CD4-positive, alpha-beta memory T cell (primary cell): ENCODE measurements around the gene GRK7. TPM values are rescaled to one million over a fixed set of nuclear protein-coding genes. Genes with fewer than 3 reads are reported as not detected.

Source experiments
- CTCF ChIA-PET: fragments of 350-600 bp; sonication (Branson Sonifier 250); formaldehyde crosslinking; loops from one replicate; lab custom pipeline; 2021; ENCODE audit warnings: inconsistent platforms; ENCODE audit not compliant: partially characterized antibody; lab: Charles Lee
- POLR2A ChIA-PET: fragments of 350-600 bp; sonication (Branson Sonifier 250); formaldehyde crosslinking; loops from one replicate; lab custom pipeline; 2021; ENCODE audit not compliant: partially characterized antibody; lab: Charles Lee
- DNase-seq, 5 donors: peaks; one replicate each; pipeline versions ENCODE4 v3.0.0 to v3.0.0-alpha.2; 2020 to 2022; ENCODE audit warnings: mixed read lengths in 1 of 5
- H3K27ac ChIP-seq: one replicate; pipeline ENCODE4 v1.7.0; 2013; ENCODE audit warnings: low read depth, low read length
- H3K27me3 ChIP-seq: 2 replicates; pipeline ENCODE4 v1.7.0; 2013; ENCODE audit warnings: mild to moderate bottlenecking, low read length, moderate library complexity; ENCODE audit not compliant: insufficient read depth
- H3K36me3 ChIP-seq: 2 replicates; pipeline ENCODE4 v1.7.0; 2013; ENCODE audit warnings: mild to moderate bottlenecking, low read length, moderate library complexity; ENCODE audit not compliant: insufficient read depth
- H3K4me1 ChIP-seq: 2 replicates; pipeline ENCODE4 v1.7.0; 2013; ENCODE audit warnings: mild to moderate bottlenecking, low read length, moderate library complexity; ENCODE audit not compliant: insufficient read depth
- H3K4me3 ChIP-seq, 2 donors: one replicate each; pipeline ENCODE4 v1.7.0; 2013; ENCODE audit warnings: low read length in 2 of 2, mild to moderate bottlenecking in 1 of 2
- H3K9me3 ChIP-seq, 2 donors: one replicate each; pipeline ENCODE4 v1.7.0; 2013; ENCODE audit warnings: low read length in 2 of 2, control low read depth in 1 of 2; ENCODE audit not compliant: control insufficient read depth in 1 of 2
- H3K27ac Mint-ChIP-seq, 7 donors: one replicate each; pipeline ENCODE4 v1.8.0; 2020 to 2021; ENCODE audit warnings: mixed read lengths in 7 of 7, mild to moderate bottlenecking in 6 of 7, inconsistent platforms in 3 of 7, moderate library complexity in 3 of 7
- H3K27me3 Mint-ChIP-seq, 2 donors: one replicate each; pipeline ENCODE4 v1.8.0; 2020 to 2021; ENCODE audit warnings: mixed read lengths in 2 of 2
- H3K36me3 Mint-ChIP-seq, 2 donors: one replicate each; pipeline ENCODE4 v1.8.0; 2020 to 2021; ENCODE audit warnings: mixed read lengths in 2 of 2, inconsistent platforms in 1 of 2, mild to moderate bottlenecking in 1 of 2
- H3K4me1 Mint-ChIP-seq, 4 donors: one replicate each; pipeline ENCODE4 v1.8.0; 2020 to 2021; ENCODE audit warnings: mixed read lengths in 4 of 4, mild to moderate bottlenecking in 1 of 4
- H3K4me3 Mint-ChIP-seq, 8 donors: one replicate each; pipeline ENCODE4 v1.8.0; 2020 to 2021; ENCODE audit warnings: mixed read lengths in 8 of 8, mild to moderate bottlenecking in 7 of 8, moderate library complexity in 6 of 8, inconsistent platforms in 3 of 8
- H3K9me3 Mint-ChIP-seq, 8 donors: one replicate each; pipeline ENCODE4 v1.8.0; 2020 to 2021; ENCODE audit warnings: mixed read lengths in 8 of 8, mild to moderate bottlenecking in 5 of 8, inconsistent platforms in 3 of 8, moderate library complexity in 1 of 8
- intact Hi-C: fragments of 100-400 bp; cut with micrococcal nuclease; formaldehyde crosslinking; loops from one replicate; pipeline ENCODE4 v1.15.1; 2023
- polyA plus RNA-seq, 2 donors: library from polyadenylated mRNA; unstranded; fragments of 300-500 nt; fragmentation: Illumina TruSeq; gene quantifications; one replicate each; pipeline ENCODE4 v1.2.3, GENCODE V29; 2021
- total RNA-seq, 2 experiments: library from RNA; stranded (reverse); gene quantifications; one replicate each; pipeline ENCODE4 v1.2.3, GENCODE V29; 2021

The GRK7 gene
- total and polyA plus RNA-seq, 4 experiments from 2014 or later = 0.25 TPM; not detected in 3

DNA sequence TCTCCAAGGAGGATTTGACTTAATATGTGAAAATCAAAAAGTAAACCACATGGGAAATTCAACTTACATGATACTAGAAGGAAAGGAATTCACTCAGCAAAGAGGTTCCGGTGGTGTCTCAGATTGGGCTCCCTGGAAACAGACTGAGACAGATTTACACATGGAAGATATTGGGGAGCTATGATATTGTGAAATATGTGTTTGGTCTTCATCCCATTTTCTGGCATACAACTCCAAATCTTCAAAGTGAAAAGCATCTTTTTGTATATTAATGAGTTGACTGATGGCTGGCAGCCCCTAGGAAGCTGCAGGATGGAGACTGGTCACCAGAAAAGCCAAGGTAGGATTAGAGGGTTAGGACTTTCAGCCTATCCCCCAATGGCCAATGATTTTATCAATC lies 29.3 kb downstream of the GRK7 start:
- Histone ChIP-seq H3K9me3 (no peaks in the 10 kb centered on the region), H3K36me3 (no peaks in the 10 kb centered on the region), H3K27ac (no peak overlapping the region), H3K4me1 (peaks cover 36% of the 10 kb centered on the region), H3K4me3 (no peak overlapping the region), H3K27me3 (no peaks in the 10 kb centered on the region)
- ChIA-PET CTCF (interaction anchor here (1.4 to 1.6 kb wide), 2 partner anchors 52 to 83 kb away, joined by 4 to 7 read pairs; no protein-coding TSS in a partner anchor), POLR2A (no interaction called here)
- Mint-ChIP-seq H3K9me3 (no peaks in the 10 kb centered on the region), H3K4me3 (peak overlapping the region in 1 of 8 donors; percentile 18), H3K27ac (peak overlapping the region in 2 of 7 donors; percentile 23 to 24), H3K4me1 (peaks cover 34 to 42% (median 38%) of the 10 kb centered on the region in 4 donors), H3K36me3 (peaks cover 0 to 4% of the 10 kb centered on the region in 2 donors), H3K27me3 (no peaks in the 10 kb centered on the region)
- intact Hi-C loops = no loop called here
- DNase-seq = no peak

DNA sequence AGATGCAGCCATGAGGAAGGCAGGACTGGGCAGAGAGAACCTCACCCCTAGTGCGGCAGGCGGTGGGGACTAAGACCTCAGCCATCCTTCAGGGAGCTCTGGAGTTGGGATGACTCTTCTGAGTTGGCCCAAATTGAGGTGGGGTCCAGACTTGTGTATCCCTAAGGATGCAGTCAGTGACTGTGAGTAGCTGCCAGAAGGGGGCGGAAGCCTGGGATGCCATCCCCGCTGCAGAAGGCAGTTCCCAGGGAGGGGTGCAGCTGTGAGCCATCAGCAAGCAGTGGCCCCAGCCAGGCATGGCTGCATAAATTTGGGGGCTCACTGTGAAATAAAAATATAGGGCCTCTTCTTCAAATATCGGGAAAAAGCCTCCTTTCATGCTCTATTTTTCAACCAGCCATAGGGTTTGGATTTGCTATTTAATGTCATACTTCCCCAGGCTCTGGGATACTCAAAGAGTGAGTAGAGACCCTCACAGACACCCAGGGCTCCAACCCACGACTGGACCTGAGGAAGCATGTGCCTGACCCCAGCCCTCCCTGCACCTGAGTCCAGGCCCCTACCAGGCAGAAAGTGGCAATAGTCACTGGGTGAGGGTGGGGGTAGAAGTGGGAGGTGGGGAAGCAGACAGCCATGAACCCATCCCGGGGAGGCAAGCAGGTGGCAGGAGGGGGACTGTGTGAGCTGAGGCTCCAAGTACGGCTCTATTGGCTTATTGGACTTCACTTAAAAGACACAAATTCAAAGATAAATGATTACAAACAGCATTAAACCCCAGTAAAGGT lies 30.5 kb downstream of the GRK7 start:
- Histone ChIP-seq H3K27me3 (no peaks in the 10 kb centered on the region), H3K4me1 (peaks cover 48% of the 10 kb centered on the region), H3K36me3 (no peaks in the 10 kb centered on the region), H3K27ac (no peak overlapping the region), H3K4me3 (no peak overlapping the region), H3K9me3 (no peaks in the 10 kb centered on the region)
- DNase-seq = no peak
- Mint-ChIP-seq H3K9me3 (no peaks in the 10 kb centered on the region), H3K4me1 (peaks cover 44 to 54% (median 49%) of the 10 kb centered on the region in 4 donors), H3K4me3 (peak overlapping the region in 5 of 8 donors; percentile 30 to 50 (median 31)), H3K36me3 (peaks cover 0 to 5% of the 10 kb centered on the region in 2 donors), H3K27me3 (no peaks in the 10 kb centered on the region), H3K27ac (peak overlapping the region in 4 of 7 donors; percentile 82 to 99 (median 93))
- POLR2A ChIA-PET = interaction anchor here (2.5 to 5.6 kb wide), 2 partner anchors 55 to 82 kb away, joined by 8 to 73 read pairs; partner anchors contain the start of gene RNF7
- intact Hi-C loops = no loop called here
- CTCF ChIA-PET = interaction anchor here (1.4 to 4.8 kb wide), 3 partner anchors 51 to 82 kb away, joined by 4 to 35 read pairs (median 7); partner anchors contain the start of gene RNF7

DNA sequence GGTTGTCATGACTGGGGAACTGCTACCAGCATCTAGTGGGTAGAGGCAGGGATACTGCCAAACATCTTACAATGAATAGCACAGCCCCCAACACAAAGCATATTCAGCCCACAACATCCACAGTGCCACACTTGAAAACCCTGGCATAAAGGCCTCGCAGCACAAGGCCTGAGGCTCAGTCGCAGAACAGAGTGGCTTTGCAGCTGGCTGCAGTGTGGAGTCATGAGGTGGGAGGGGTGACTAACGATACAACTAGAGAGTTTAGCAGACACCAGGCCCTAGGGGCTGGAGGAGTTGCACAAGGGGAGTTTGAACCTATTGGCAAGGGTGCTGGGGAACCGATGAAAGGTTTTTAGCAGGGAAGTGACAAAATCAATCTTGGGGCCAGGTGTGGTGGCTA lies 32.1 kb downstream of the GRK7 start:
- peaks cover 52% of the 10 kb centered on the region for H3K4me1 ChIP-seq

DNA sequence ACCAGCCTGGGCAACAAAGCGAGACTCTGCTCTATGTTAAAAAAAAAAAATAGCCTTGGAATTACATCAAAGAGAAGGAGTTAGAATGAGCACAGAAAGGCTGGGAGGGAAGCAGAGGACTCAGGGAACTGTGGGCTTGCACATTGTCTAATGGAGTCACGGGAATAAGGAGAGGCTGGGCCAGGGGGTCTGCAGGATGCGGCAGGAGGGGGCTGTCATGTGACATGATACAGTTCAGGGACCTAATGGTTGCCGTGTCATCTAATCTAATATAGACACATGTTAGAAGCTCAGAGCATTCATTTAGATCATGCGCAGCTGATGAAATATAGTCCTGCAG lies 32.5 kb downstream of the GRK7 start:
- POLR2A ChIA-PET = interaction anchor here (0.7 to 5.6 kb wide), 5 partner anchors 49 to 151 kb away, joined by 3 to 87 read pairs (median 9); partner anchors contain the start of genes ATP1B3 and RNF7
- peaks cover 52% of the 10 kb centered on the region for H3K4me1 ChIP-seq
- no peaks in the 10 kb centered on the region for H3K9me3 ChIP-seq
- no peaks in the 10 kb centered on the region for H3K27me3 Mint-ChIP-seq
- H3K27ac ChIP-seq = peak overlapping the region; percentile 65
- H3K4me3 ChIP-seq = no peak overlapping the region
- no peaks in the 10 kb centered on the region for H3K9me3 Mint-ChIP-seq
- no peaks in the 10 kb centered on the region for H3K27me3 ChIP-seq
- DNase-seq = no peak
- CTCF ChIA-PET = interaction anchor here (1.6 to 5.2 kb wide), 4 partner anchors 13 to 80 kb away, joined by 5 to 55 read pairs (median 20); partner anchors contain the start of genes ATP1B3 and RNF7
- no peaks in the 10 kb centered on the region for H3K36me3 ChIP-seq
- peaks cover 0 to 5% of the 10 kb centered on the region in 2 donors for H3K36me3 Mint-ChIP-seq
- H3K4me1 Mint-ChIP-seq = peaks cover 46 to 60% (median 55%) of the 10 kb centered on the region in 4 donors
- peak overlapping the region; percentile 97 to 99 (median 98) for H3K27ac Mint-ChIP-seq
- H3K4me3 Mint-ChIP-seq = peak overlapping the region; percentile 90 to 96 (median 92)
- intact Hi-C loops = loop anchor here (1.0 to 5.0 kb wide), 5 partner anchors 57 to 1207 kb away; partner anchors contain the start of genes RASA2, RNF7, U2SURP and XRN1

More for the DNA sequence above, 32.1 kb downstream of the GRK7 start:
- ChIA-PET POLR2A (interaction anchor here (0.5 to 5.6 kb wide), 5 partner anchors 49 to 406 kb away, joined by 3 to 87 read pairs (median 9); partner anchors contain the start of genes ATP1B3 and RNF7), CTCF (interaction anchor here (1.2 to 5.2 kb wide), 4 partner anchors 13 to 81 kb away, joined by 3 to 55 read pairs (median 20); partner anchors contain the start of genes ATP1B3 and RNF7)
- Mint-ChIP-seq H3K27ac (peak overlapping the region; percentile 14 to 99 (median 98)), H3K4me3 (peak overlapping the region in 5 of 8 donors; percentile 38 to 94 (median 91)), H3K27me3 (no peaks in the 10 kb centered on the region), H3K4me1 (peaks cover 46 to 60% (median 55%) of the 10 kb centered on the region in 4 donors), H3K36me3 (peaks cover 0 to 5% of the 10 kb centered on the region in 2 donors), H3K9me3 (no peaks in the 10 kb centered on the region)
- peak in 1 of 5 donors; percentile 39 for DNase-seq
- Histone ChIP-seq H3K4me3 (no peak overlapping the region), H3K27ac (no peak overlapping the region), H3K36me3 (no peaks in the 10 kb centered on the region), H3K27me3 (no peaks in the 10 kb centered on the region), H3K9me3 (no peaks in the 10 kb centered on the region)
- intact Hi-C loops = loop anchor here (5.0 kb wide), 3 partner anchors 308 to 1207 kb away; partner anchors contain the start of genes RASA2, U2SURP and XRN1

DNA sequence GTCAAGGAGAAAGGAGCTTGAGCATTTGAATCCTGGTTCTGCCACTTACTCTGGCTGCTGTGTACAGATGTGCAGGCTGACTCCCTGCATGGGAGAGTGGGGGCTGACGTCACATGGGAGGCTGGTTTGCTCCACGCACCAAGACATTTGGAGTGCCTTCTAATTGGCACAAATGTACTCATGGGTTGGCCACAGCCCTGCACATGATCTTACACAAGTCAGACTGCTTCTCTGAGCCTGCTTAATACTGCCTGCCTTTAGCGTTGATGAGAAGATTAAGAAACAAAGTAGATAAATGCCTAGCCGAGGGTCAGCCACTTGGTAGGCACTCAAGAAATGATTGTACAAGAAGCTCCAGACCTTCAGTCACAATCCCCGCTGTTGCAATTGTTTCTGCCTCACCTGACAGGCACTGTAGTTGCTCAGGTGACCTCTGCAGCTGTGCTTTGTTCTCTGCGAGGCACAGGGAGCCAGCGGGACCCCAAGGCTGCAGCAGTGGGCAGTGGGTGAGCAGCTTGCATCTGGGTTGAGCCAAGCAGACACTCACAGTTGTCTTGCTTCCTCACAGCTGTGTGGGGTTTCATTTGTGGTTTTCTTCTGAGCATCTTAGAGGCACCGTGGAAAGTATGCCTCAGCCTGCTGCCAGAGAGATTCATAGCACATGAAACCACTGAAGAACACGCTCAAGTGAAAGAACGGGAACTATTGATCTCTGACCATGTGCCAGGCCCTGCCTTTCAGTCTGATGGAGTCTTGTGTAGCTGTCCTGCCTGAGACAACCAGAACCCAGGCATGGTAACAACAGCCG lies 33.1 kb downstream of the GRK7 start:
- H3K4me1 ChIP-seq = peaks cover 52% of the 10 kb centered on the region
- H3K4me1 Mint-ChIP-seq = peaks cover 46 to 60% (median 55%) of the 10 kb centered on the region in 4 donors
- ChIA-PET POLR2A (interaction anchor here (0.6 to 5.6 kb wide), 16 partner anchors 8 to 1205 kb away, joined by 3 to 87 read pairs (median 3); partner anchors contain the start of genes ATP1B3, RNF7 and U2SURP), CTCF (interaction anchor here (1.1 to 5.2 kb wide), 8 partner anchors 14 to 118 kb away, joined by 3 to 55 read pairs (median 6); partner anchors contain the start of genes ATP1B3 and RNF7)
- H3K9me3 ChIP-seq = no peaks in the 10 kb centered on the region
- peak overlapping the region; percentile 65 for H3K27ac ChIP-seq
- H3K4me3 ChIP-seq = peak overlapping the region; percentile 61 to 76
- DNase-seq = peak; percentile 61 to 85 (median 66)
- H3K36me3 Mint-ChIP-seq = peaks cover 0 to 5% of the 10 kb centered on the region in 2 donors
- peak overlapping the region; percentile 90 to 96 (median 92) for H3K4me3 Mint-ChIP-seq
- intact Hi-C loops = loop anchor here (1.0 to 5.0 kb wide), 5 partner anchors 58 to 1206 kb away; partner anchors contain the start of genes RASA2, RNF7, U2SURP and XRN1
- H3K9me3 Mint-ChIP-seq = no peaks in the 10 kb centered on the region
- H3K27ac Mint-ChIP-seq = peak overlapping the region; percentile 97 to 99 (median 98)
- H3K27me3 ChIP-seq = no peaks in the 10 kb centered on the region
- no peaks in the 10 kb centered on the region for H3K36me3 ChIP-seq
- no peaks in the 10 kb centered on the region for H3K27me3 Mint-ChIP-seq
